Hematopoietic multipotent progenitor cell (in vitro differentiated cells): Measurements from ENCODE around the gene XPNPEP3. TPM values are rescaled to one million over a fixed set of nuclear protein-coding genes. Genes with fewer than 3 reads are reported as not detected.

Experiments
- DNase-seq, 3 donors: peaks; one replicate each; pipeline ENCODE4 v3.0.0-alpha.2; 2011 to 2015; ENCODE audit warnings: low read depth in 2 of 3, low spot score in 2 of 3
- total RNA-seq: library from RNA; depleted of rRNA; stranded (reverse); fragments of >200 nt; gene quantifications from one replicate; pipeline ENCODE4 v1.2.3, GENCODE V29; 2012

The XPNPEP3 gene
- total RNA-seq, 1 donor, result 7.5 TPM

- no peak for DNase-seq
These were observed 71.7 kb downstream of the XPNPEP3 start for GRCh38 chr22:40928657-40929056.

DNA sequence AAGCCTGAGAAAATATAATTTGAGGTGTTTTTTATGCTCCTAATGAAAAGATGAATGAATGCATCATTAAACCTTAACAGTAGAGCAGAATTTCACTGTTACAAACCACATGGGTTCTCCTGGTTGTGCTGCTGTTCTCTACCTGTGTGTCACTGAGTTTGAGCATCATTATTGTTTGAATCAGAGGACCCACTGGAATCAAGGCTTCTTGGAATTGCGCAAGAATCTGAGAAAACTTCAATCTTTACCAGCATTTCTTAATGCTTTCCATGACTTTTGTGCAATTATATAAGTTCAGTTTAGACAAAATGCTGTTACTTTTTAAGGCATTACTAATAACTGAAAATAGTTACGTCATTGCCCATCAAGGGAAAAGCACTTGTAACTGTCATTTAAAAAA, 75.4 kb downstream of the XPNPEP3 start:
- DNase-seq, result no peak

DNA sequence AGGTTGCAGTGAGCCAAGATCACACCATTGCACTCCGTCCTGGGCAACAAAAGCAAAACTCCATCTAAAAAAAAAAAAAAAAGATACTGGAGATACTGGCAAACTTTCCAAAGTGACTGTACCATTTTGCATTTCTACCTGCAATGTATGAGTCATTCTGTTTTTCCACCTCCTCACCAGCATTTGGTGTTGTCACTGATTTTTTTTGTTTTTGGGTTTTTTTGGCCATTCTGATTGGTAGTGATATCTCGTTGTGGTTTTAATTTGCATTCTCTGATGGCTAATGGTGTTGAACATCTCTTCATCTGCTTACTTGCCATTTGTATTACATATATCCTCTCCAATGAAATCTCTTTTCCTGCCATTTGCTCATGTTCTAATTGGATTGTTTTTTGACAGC, 82.3 kb downstream of the XPNPEP3 start:
- no peak for DNase-seq

GRCh38 chr22:40950962-40951794, 94.2 kb downstream of the XPNPEP3 start, which contains the start of gene RBX1:
TSS of gene RBX1 (plus strand) at chr22:40951378. CDS start at chr22:40951399, 21 bp downstream.
- peak; percentile 99 for DNase-seq

- peak in 1 of 3 donors; percentile 41 for DNase-seq
These were observed 95.1 kb downstream of the XPNPEP3 start for GRCh38 chr22:40951795-40952605.

DNA sequence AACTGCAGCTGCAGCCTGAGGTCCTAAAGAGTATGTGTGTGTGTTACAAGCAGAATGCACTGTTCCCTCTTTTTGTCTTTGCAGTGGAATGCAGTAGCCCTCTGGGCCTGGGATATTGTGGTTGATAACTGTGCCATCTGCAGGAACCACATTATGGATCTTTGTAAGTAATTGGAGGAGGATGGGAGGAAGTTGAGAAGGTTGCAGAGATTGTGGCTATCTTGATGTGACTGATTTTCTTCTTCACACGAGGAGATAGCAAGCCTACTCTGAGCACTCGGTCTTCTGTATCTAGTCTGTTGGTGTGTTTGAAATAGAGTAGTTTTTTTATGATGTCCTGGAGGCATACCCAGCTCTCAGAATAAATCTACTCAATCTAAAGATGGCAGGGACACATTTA, 96.5 kb downstream of the XPNPEP3 start:
- no peak for DNase-seq

DNA sequence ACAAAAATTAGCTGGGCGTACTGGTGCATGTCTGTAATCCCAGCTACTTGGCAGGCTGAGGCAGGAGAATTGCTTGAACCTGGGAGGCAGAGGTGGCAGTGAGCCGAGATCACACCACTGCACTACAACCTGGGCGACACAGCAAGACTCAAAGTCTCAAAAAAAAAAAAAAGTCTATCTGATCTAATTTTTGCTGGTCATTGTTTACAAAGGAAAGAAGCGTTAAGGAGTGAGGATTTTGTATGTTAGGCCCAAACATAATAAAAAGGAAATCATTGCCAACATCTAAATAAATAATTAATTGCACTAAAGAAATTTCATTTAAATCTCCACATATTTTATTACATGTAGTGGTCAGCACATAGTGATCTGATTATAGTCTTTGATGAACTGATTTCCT, 97.2 kb downstream of the XPNPEP3 start:
- no peak for DNase-seq

GRCh38 chr22:40955571-40955970, 98.6 kb downstream of the XPNPEP3 start:
- DNase-seq, result no peak

DNA sequence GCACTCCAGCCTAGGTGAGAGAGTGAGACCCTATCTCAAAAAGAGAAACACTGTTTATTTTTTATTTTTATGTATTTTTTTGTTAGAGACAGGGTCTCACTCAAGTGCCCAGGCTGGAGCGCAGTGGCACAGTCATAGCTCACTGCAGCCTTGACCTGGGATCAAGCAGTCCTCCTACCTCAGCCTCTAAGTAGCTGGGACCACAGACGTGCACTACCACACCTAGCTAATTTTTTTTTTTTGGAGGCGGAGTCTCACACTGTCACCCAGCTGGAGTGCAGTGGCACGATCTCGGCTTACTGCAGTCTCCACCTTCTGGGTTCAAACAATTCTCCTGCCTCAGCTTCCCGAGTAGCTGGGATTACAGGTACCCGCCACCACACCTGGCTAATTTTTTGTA, 100.7 kb downstream of the XPNPEP3 start:
- DNase-seq, result no peak

- DNase-seq, result no peak
These were observed 101.4 kb downstream of the XPNPEP3 start for GRCh38 chr22:40958299-40958698.

GRCh38 chr22:40960145-40960544, 103.2 kb downstream of the XPNPEP3 start:
- DNase-seq, result no peak

DNA sequence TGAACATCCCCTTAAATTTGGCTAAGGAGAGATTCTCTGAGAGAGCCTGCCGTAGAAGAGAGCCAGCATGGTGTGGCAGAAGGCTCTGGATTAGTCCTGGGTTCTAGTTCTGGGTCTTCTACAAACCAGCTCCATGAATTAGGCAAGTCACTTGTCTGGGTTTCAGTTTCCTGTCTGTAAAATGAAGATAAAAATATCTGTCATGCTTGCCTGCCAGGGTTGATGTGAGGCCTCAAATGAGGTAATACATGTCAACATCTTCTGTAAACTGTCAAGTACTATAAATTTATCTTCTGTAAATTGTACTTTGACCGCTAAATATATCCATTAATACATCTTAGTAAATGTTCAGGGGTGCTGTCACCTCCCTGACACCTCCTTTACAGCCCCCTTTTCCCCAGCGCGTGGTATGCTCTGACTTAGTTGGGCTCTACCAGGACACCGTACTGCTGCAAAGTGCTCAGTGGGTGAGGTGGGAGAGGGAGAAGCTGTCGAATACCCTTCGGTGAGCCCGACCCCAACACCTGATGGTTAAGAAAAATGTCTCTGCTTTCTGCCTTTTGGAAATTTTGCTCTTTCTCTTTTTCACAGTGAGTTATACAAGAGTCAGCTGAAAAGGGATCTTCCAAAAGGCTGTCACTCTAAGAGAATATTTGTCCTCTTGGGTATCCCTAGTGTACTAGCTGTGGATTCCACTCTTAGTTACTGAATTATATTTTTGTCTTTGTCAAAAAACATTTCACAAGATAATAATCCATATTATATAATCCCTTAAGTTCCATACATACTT, 109.2 kb downstream of the XPNPEP3 start:
- DNase-seq, result peak in 2 of 3 donors; percentile 47 to 73

- peak in 2 of 3 donors; percentile 25 to 37 for DNase-seq
These were observed 109.8 kb downstream of the XPNPEP3 start for GRCh38 chr22:40966726-40967085.

DNA sequence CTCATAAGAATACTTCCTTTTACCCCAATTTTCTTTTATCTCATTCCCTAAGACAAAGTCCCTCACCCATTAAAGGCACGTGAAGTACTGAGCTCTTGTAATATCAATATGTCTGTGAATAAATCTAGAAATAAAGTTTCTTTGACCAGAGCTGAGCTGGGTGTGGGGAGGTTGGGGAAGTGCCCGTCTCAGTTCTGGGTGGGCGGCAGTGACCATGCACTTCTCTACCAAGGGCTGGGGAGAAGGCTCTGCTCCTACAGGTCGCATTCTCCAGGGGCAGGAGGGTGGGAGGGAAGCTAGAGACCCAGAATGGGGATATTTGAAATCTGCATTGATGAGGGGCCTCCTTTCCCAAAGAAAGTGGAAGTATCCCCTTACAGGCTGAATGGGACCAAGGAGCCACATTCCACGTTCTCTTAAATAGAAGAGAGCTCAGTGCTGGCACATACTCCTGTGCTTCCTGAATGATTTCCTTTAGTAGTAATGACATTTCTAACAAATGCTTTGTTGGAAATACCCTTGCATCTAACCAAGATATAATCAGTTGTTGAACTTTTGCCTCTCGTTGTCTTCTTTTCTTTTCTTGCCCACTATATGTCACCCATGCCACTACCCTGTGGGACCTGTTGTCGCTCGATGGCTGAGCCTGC, 110.3 kb downstream of the XPNPEP3 start:
- DNase-seq, result peak in 1 of 3 donors; percentile 10

DNA sequence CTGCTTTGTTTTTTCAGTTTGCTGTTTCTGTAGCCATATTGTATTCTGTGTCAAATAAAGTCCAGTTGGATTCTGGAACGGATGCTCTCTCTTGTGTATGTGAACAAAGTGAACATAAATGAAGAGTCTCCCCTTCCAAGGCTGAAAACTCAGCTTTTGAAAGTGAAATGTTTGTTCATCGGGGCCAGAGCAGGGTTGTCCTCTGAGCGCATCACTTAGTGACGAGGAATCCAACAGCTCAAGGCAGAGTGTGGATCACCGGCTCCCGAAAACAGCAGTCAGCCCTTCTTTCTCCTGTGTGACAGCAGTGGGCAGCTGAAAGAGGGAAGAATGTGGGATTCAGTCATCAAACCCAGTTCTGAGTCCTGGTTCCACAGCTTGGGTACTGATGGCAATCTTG, 115.6 kb downstream of the XPNPEP3 start:
- DNase-seq, result no peak

DNA sequence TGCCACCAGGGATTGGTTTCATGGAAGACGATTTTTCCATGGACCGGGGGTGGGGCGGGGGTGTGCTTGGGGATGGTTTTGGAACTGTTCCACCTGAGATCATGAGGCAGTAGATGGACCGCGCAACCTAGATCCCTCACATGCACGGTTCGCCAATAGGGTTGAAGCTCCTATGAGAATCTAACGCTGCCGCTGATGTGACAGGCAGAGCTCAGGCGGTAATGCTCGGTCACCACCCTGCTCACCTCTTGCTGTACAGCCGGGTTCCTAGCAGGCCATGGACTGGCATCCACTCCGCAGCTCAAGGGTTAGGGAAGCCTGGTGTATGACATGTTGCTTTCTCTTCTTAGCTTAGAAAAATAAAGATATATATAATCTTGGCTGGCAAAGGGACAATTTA, 116.2 kb downstream of the XPNPEP3 start:
- DNase-seq, result no peak

DNA sequence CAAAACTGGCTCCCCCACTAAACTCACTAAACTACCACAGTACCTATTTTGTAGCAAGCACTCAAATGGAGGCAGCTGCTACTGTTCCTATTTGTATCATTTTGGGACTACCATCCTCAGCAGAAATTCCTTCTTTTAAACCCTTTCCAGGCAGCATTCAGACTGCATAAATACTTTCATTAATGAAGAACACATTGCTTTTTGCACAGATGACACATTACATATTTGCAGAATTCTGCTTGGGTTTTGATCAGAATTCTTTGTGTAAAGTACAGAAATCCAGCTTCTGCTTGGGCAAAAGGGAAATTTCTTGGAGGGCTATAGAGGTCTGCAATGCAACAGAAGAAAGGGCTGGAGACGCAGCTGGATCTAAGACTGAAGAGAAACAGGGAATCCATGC, 118.4 kb downstream of the XPNPEP3 start:
- DNase-seq, result no peak

DNA sequence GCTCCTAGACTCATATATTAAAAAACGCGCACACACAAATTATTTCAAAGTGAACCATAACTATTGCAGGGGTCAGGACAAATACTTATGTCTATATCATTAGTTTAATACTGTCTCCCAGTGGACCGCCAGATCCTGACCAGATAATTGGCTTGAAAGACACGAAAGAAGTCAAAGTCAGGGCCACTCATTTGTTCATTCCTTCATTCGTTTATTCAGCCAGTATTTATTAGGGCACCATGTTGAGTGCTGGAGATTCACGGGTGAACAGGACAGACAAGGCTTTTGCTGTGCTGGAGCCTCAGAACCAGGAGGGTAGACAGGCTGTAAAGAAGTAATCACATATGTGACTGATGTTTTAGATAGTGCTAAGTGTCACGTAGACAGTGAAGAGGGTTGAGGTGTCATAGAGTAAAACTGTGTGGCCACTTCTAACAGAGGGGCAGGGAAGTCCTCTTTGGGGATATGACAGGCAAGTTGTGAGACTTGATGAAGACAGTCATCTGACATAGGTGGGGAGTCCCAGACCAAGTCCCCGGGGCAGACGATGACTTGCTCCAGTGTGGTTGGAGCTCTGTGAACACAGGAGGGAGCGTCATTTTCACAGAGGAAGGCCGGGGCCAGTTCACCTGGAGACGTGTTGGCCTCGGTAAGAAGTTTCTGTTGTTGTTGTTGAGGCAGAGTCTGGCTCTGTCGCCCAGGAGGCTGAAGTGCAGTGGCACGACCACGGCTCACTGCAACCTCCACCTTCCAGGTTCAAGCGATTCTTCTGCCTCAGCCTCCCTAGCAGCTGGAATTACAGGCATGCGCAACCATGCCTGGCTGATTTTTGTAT, 120.1 kb downstream of the XPNPEP3 start:
- DNase-seq, result no peak

DNA sequence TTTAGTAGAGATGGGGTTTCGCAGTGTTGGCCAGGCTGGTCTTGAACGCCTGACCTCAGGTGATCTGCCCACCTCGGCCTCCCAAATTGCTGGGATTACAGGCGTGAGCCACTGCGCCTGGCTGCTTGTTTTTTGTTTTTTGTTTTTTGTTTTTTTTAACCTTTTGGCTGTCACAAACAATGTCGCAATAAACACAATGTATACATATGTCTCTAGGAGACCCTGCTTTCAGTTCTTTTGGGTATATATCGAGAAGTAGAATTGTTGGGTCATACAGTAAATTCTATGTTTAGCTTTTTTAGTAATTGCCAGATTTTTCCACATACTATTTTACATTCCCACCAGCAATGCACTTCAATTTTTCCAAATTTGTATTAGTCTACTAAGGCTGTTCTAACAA, 122.2 kb downstream of the XPNPEP3 start:
- no peak for DNase-seq

DNA sequence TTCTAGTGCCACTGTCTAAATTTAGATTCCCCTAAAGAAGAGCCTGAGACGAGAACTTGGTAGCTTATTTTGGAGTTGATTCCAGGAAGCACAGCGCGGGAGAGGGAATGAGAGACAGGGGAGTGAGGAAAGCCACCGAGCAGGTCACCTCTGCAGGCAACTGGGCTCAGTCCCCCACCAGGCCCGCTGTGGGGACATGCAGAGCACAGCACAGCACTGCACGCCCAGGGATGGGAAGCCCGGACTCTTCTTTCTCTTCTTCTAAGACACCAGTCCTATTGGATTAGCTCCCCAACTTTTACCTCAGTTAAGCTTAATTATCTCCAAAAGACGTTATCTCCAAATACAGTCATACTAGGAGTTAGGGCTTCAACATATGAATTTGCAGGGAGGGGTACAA, 122.9 kb downstream of the XPNPEP3 start:
- no peak for DNase-seq
